Measurements from ENCODE around the gene CCDC27.

The CCDC27 gene

GRCh38 chr1:3786468-3787348, 34.5 kb downstream of the CCDC27 start:
- Histone ChIP-seq H3K4me2 (ENCODE audit: low read depth, low read length, poor library complexity, severe bottlenecking) (no peak overlapping the region), H3K79me2 (ENCODE audit: insufficient read depth, low read length) (peaks cover 33% of the 10 kb centered on the region; the same call in 1 of the 2 replicates), H3K36me3 (ENCODE audit: insufficient read depth, low read length) (peaks cover 66% of the 10 kb centered on the region; the same call in 1 of the 2 replicates), H3F3A (ENCODE audit: low read depth) (no peaks in the 10 kb centered on the region), H3K4me1 (ENCODE audit: insufficient read depth, low read length, poor library complexity, severe bottlenecking) (no peaks in the 10 kb centered on the region), H3K9me2 (replicated peaks; ENCODE audit: low read depth, low read length) (no peaks in the 10 kb centered on the region), H2AFZ (ENCODE audit: low read length) (no peak overlapping the region), H3K27me3 (ENCODE audit: insufficient read depth, low read length, poor library complexity, severe bottlenecking) (no peaks in the 10 kb centered on the region), H3K4me3 (ENCODE audit: low read length, poor library complexity, severe bottlenecking) (no peak overlapping the region), H3K9ac (ENCODE audit: low read depth, low read length, poor library complexity, severe bottlenecking) (no peak overlapping the region), H3K9me3 (ENCODE audit: insufficient read depth, low read depth, low read length) (no peaks in the 10 kb centered on the region), H4K20me1 (ENCODE audit: insufficient read depth, low read length, poor library complexity, severe bottlenecking) (peaks cover 7% of the 10 kb centered on the region)
- TF ChIP-seq EZH2phosphoT487 (IDR thresholded peaks at IDR 0.05; ENCODE audit: borderline replicate concordance) (no peak), CTCF (conservative IDR thresholded peaks at IDR 0.05; ENCODE audit: low read length) (no peak)

- Histone ChIP-seq H3K36me3 (ENCODE audit: insufficient read depth, low read length) (peaks cover 60% of the 10 kb centered on the region; the same call in 1 of the 2 replicates), H3K79me2 (ENCODE audit: insufficient read depth, low read length) (peaks cover 38% of the 10 kb centered on the region)
Measured at GRCh38 chr1:3787349-3787715, 35.1 kb downstream of the CCDC27 start.

GRCh38 chr1:3787745-3788605, 35.7 kb downstream of the CCDC27 start:
- Histone ChIP-seq H3K79me2 (ENCODE audit: insufficient read depth, low read length) (peaks cover 45% of the 10 kb centered on the region), H4K20me1 (ENCODE audit: insufficient read depth, low read length, poor library complexity, severe bottlenecking) (peaks cover 15% of the 10 kb centered on the region), H3K4me3 (ENCODE audit: low read length, poor library complexity, severe bottlenecking) (no peak overlapping the region), H3K27me3 (ENCODE audit: insufficient read depth, low read length, poor library complexity, severe bottlenecking) (no peaks in the 10 kb centered on the region), H3K9me2 (replicated peaks; ENCODE audit: low read depth, low read length) (no peaks in the 10 kb centered on the region), H3K9ac (ENCODE audit: low read depth, low read length, poor library complexity, severe bottlenecking) (no peak overlapping the region), H3K9me3 (ENCODE audit: insufficient read depth, low read depth, low read length) (no peaks in the 10 kb centered on the region), H3K4me2 (ENCODE audit: low read depth, low read length, poor library complexity, severe bottlenecking) (no peak overlapping the region), H3K36me3 (ENCODE audit: insufficient read depth, low read length) (peaks cover 53% of the 10 kb centered on the region; the same call in 1 of the 2 replicates), H3K4me1 (ENCODE audit: insufficient read depth, low read length, poor library complexity, severe bottlenecking) (peaks cover 4% of the 10 kb centered on the region), H3F3A (ENCODE audit: low read depth) (no peaks in the 10 kb centered on the region), H2AFZ (ENCODE audit: low read length) (no peak overlapping the region)
- TF ChIP-seq EZH2phosphoT487 (IDR thresholded peaks at IDR 0.05; ENCODE audit: borderline replicate concordance) (no peak), CTCF (conservative IDR thresholded peaks at IDR 0.05; ENCODE audit: low read length) (no peak)

More at GRCh38 chr1:3787349-3787715, 35.1 kb downstream of the CCDC27 start:
- no peak for TF ChIP-seq CTCF (conservative IDR thresholded peaks at IDR 0.05; ENCODE audit: low read length)
- H2AFZ ChIP-seq (ENCODE audit: low read length), result no peak overlapping the region
- H3K9me3 ChIP-seq (ENCODE audit: insufficient read depth, low read depth, low read length), result no peaks in the 10 kb centered on the region
- no peaks in the 10 kb centered on the region for H3K9me2 ChIP-seq (replicated peaks; ENCODE audit: low read depth, low read length)
- H3K4me1 ChIP-seq (ENCODE audit: insufficient read depth, low read length, poor library complexity, severe bottlenecking), result no peaks in the 10 kb centered on the region
- no peaks in the 10 kb centered on the region for H3F3A ChIP-seq (ENCODE audit: low read depth)
- H3K9ac ChIP-seq (ENCODE audit: low read depth, low read length, poor library complexity, severe bottlenecking), result no peak overlapping the region
- H3K27me3 ChIP-seq (ENCODE audit: insufficient read depth, low read length, poor library complexity, severe bottlenecking), result no peaks in the 10 kb centered on the region
- peaks cover 11% of the 10 kb centered on the region for H4K20me1 ChIP-seq (ENCODE audit: insufficient read depth, low read length, poor library complexity, severe bottlenecking)
- no peak overlapping the region for H3K4me2 ChIP-seq (ENCODE audit: low read depth, low read length, poor library complexity, severe bottlenecking)
- no peak overlapping the region for H3K4me3 ChIP-seq (ENCODE audit: low read length, poor library complexity, severe bottlenecking)
